GM12891 (cell line): ENCODE measurements around the gene ENOX1.
"Not testable (repeated sequence)": the region's sequence is repeated elsewhere in the genome, so short reads cannot be mapped to it uniquely, and the experiment has no call there.

Source experiments
- DNase-seq: peaks from one replicate; pipeline ENCODE4 v3.0.0; 2011; ENCODE audit warnings: low spot score; ENCODE audit not compliant: insufficient read length
- FAIRE-seq: peaks from 2 replicates; lab custom pipeline; 2011; peaks lifted over from hg19 to GRCh38; lab: Jason Lieb, UNC
- PAX5 ChIP-seq: IDR thresholded peaks from 2 replicates; pipeline ENCODE4 v1.6.1; 2011; ENCODE audit warnings: low read length, moderate library complexity, mild to moderate bottlenecking; ENCODE audit not compliant: insufficient read depth, severe bottlenecking
- POLR2A ChIP-seq: IDR thresholded peaks from 2 replicates; pipeline ENCODE4 v1.6.1; 2011; ENCODE audit warnings: low read depth, low read length, control low read depth
- POLR2AphosphoS5 ChIP-seq: IDR thresholded peaks from 2 replicates; pipeline ENCODE4 v1.6.1; 2011; ENCODE audit warnings: low read depth, low read length, control low read depth
- POU2F2 ChIP-seq: IDR thresholded peaks from 2 replicates; pipeline ENCODE4 v1.6.1; 2011; ENCODE audit warnings: low read depth, mild to moderate bottlenecking, control low read depth, low read length, moderate library complexity
- SPI1 ChIP-seq: IDR thresholded peaks from 2 replicates; pipeline ENCODE4 v1.6.1; 2011; ENCODE audit warnings: low read depth, low read length, control low read depth
- TAF1 ChIP-seq: IDR thresholded peaks from 2 replicates; pipeline ENCODE4 v1.6.1; 2011; ENCODE audit warnings: low read depth, low read length, control low read depth

ENOX1 gene

DNA sequence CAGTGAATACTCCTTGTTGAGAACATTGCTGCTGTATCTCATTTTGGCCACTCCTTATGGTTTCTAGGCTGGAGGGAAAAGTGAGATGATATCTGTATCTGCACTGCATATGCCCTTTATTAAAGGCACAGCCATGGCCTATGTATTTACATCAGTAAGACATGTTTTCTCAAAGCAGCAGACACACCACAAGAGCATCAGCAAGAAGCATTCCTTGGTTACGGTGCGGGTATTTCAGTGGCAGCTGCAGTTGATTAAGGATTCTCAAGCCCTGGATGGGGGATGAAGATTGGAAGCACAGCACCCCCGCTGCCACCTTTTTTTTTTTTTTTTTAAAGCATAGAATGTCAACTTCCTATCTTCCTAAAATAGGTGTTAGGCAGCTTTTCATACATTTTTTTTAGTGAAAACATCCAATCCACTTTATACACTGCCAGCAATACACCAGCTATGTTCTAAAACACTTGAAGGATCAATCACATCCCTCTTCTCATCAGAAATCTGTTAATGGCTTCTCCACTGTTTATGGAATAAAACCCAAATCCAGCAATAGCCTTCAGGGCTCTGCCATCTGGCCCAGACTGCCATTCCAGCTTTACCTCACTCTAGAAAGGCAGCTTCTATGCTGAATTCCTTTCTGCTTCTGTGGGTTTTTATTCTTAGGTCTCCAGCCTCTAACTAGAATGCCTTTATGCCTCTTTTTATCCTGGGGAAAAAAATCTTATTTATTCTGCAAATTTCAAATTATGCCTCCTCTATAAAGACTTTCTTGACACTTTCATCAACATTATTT is 432.4 kb downstream of the ENOX1 start:
- FAIRE-seq = no peak
- TF ChIP-seq POU2F2 (no peak), TAF1 (no peak), POLR2AphosphoS5 (no peak), SPI1 (no peak), PAX5 (no peak), POLR2A (no peak)

DNA sequence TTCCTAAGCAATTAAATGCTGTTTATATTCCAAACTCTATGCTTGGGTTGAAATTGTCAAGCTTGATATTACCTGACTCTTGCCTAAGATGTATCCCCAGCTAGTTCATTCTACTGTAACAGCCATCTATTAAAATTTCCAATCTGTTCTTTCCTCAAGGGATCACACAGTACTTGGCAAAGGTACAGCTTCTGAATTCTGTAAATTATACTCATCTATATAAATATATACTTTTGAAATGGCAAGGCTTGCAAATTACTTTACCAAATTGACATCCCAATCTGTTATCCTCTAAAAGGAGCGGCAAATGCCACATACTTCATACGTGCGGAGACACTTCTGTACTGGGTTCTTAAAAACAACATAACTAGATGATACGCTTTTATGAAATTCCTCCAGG is 433.1 kb downstream of the ENOX1 start:
- DNase-seq (no peak), FAIRE-seq (no peak)
- TF ChIP-seq POLR2AphosphoS5 (no peak), POLR2A (no peak), SPI1 (no peak), TAF1 (no peak), PAX5 (no peak), POU2F2 (no peak)

More for the DNA sequence above, 432.4 kb downstream of the ENOX1 start:
- DNase-seq = no peak

DNA sequence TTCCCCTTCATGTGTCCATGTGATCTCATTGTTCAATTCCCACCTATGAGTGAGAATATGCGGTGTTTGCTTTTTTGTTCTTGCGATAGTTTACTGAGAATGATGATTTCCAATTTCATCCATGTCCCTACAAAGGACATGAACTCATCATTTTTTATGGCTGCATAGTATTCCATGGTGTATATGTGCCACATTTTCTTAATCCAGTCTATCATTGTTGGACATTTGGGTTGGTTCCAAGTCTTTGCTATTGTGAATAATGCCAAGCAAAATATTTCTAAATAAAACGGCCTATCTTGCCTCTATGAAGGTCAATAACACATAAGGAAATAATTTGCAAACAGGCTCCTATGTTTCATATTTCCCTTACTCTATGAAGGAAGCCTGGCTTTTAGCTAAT is 435.2 kb downstream of the ENOX1 start:
- DNase-seq, FAIRE-seq: not testable (repeated sequence)

DNA sequence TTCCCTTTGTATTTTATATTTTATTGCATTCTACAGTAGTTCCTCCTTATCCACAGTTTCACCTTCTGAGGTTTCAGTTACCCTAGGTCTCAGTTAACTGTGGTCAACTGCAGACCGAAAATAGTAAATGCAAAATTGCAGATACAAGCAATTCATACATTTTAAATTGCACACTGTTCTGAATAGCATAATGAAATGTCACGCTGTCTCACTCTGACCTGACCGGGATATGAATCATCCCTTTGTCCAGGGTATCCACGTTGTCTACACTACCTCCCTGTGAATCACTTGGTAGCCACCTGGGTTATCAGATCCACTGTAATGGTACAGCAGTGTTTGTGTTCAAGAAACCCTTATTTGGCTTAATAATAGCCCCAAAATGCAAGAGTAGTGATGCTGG is 438.4 kb downstream of the ENOX1 start:
- no peak for DNase-seq
- peak; percentile 45 for FAIRE-seq
- TF ChIP-seq TAF1 (no peak), POLR2A (no peak), POU2F2 (no peak), PAX5 (no peak), SPI1 (no peak), POLR2AphosphoS5 (no peak)

DNA sequence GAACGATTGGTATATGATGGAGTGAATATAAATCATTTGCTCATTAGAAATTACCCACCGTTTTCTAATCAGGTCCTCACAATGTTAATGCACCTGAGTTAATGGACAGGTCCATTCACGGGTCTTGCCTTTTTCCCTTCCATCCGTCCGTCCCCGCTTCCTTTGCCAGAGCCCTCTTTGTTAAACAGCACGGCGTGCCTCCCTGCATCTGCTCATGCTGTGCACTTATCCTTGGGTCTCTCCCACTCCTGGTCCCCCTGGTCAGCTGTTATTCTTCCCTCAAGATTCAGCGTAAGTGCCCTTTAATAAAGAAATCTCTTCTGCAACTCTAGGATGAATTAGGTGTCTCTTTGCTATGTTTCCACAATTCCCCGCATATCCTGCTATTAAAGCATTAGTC is 438.9 kb downstream of the ENOX1 start:
- DNase-seq (no peak), FAIRE-seq (no peak)
- no peak for TF ChIP-seq PAX5
- TF ChIP-seq POU2F2 = no peak
- TF ChIP-seq POLR2A = no peak
- TF ChIP-seq SPI1 = no peak
- no peak for TF ChIP-seq TAF1
- no peak for TF ChIP-seq POLR2AphosphoS5

DNA sequence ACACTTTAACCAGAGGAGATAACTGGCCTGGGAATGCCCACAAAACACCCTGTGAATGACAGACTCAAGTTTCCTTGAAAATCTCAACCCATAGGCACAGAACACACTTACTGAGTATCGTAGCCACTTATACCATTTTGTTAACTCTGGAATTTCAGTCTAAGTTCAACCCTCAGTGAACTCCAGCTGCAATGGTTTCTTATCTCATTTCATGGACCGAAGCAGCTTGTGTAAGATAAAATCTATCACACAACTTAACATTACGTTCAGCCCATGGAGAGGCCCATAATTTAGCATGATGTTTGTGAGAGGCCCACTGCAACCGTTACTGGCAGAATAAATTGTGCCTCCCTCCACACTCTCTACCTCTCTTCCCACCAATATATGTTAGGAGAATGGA is 440.3 kb downstream of the ENOX1 start:
- peak; percentile 16 for FAIRE-seq
- DNase-seq = no peak
- TF ChIP-seq SPI1 = no peak
- no peak for TF ChIP-seq POLR2A
- TF ChIP-seq TAF1 = no peak
- no peak for TF ChIP-seq PAX5
- TF ChIP-seq POLR2AphosphoS5 = no peak
- TF ChIP-seq POU2F2 = no peak

DNA sequence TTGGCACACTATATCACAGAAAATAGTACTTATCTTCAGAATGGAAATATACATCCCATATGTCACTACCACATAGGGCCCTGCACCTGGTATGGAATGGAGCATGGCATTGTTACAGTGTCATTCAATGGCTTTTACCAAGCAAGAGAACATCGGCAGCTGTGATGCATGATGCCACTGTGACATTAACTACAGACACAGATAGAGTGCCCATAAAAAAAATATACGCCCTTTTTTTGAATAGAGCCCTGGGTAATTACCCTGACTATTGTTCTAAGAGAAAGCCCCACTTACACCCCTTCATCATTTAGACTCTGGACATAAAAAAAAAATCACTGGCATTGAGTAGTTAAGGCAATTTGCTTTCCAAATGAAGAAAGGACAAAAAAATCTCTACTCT is 443.1 kb downstream of the ENOX1 start:
- FAIRE-seq = no peak
- DNase-seq = no peak
- TF ChIP-seq TAF1 (no peak), POLR2AphosphoS5 (no peak), SPI1 (no peak), PAX5 (no peak), POLR2A (no peak), POU2F2 (no peak)

DNA sequence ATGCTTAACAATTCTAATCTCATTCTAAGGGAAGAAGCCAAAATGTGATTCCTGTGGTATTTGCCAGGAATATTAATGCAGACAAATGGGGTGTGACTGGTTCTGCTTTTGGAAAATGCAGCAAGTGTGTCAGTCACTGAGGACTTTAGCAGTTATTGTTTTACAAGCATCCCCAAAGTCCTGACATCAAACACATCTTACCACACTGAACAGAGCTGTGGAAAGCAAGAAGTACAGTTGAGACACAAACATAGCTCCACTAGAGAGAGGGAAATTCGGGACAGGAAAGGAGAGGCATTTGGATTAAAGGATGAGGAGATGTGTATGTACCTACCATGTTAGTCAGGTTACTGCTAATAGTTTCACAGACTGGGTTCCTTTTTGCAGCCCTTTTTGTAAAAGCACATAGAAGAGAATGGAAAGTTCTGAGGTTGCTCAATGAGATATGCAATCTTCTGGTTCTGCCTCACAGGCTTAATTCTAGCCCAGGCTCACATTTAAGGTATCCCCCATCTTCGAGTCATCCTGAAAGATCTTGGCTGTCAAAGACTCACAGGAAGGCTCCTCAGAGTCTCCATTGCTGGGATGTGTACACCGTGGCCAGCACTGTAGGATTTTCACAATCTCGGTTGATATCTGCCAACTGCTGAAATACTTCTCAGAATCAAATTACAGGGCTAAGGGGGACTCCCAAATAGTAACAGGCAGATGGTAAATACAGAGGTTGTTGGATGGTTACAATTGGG is 446.8 kb downstream of the ENOX1 start:
- DNase-seq (no peak), FAIRE-seq (no peak)
- TF ChIP-seq POLR2AphosphoS5 (no peak), SPI1 (no peak), POLR2A (no peak), POU2F2 (no peak), PAX5 (no peak), TAF1 (no peak)

DNA sequence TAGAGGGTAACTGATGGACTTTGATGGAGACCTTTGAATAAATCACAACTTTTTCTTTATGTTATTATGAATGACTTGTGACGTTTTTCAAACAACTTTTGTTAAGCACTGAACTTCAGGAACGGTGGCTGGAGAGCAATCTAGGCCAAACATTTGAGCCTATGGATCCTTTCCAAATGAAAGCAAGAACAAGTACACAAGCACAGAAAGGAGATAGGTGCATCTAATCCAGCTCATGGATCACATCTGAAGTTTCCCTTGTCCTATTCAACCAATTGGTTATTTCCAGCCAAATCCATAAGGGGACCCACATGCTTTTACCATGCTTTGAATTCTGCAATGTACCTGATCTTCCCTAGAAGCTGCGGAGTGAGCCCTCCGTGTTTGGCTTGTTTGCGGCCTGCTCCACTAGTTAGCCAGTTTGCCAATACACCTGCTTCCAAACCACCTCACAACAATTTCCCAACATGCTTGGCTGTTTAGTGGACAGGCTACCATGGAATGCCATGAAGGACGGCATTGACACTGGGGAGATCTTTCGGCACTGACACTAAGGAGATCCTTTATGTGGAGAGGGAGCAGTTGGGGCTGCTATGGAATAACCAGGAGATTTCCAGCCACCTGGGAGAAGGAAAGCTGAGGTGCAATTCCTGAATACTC is 447.5 kb downstream of the ENOX1 start:
- TF ChIP-seq POLR2A (no peak), SPI1 (no peak), PAX5 (no peak), TAF1 (no peak), POLR2AphosphoS5 (no peak), POU2F2 (no peak)
- FAIRE-seq (no peak), DNase-seq (no peak)

DNA sequence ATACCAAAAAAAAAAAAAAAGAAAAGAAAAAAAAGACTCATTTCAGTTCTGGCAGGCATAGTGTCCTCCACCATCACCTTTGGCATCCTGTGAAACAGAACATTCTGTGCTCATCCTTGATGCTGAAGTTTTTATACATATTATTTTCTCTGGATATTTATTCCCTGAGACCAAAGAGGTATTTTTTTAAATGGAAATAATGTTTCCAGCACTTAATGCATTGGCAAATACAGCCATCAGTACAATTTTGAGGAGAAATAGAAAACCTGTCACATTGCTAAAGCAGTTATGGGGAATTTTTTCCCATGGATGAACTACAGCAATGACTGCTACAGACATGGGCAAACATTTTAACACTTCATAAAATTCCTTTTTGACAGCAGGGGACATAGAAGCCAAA is 451.0 kb downstream of the ENOX1 start:
- FAIRE-seq (no peak), DNase-seq (no peak)

More for the DNA sequence above, 451.0 kb downstream of the ENOX1 start:
- TF ChIP-seq POU2F2 (no peak), POLR2AphosphoS5 (no peak), TAF1 (no peak), PAX5 (no peak), SPI1 (no peak), POLR2A (no peak)
